Middle frontal gyrus (tissue), 1 donor: ENCODE data around the gene RRP12.
"Not testable (repeated sequence)": the region's sequence is repeated elsewhere in the genome, so short reads cannot be mapped to it uniquely, and the experiment has no call there.

Source experiments
- DNase-seq: peaks from one replicate; pipeline ENCODE4 v3.0.0-alpha.2; 2015; ENCODE audit warnings: low spot score; ENCODE audit errors: extremely low spot score

RRP12 gene, protein sequence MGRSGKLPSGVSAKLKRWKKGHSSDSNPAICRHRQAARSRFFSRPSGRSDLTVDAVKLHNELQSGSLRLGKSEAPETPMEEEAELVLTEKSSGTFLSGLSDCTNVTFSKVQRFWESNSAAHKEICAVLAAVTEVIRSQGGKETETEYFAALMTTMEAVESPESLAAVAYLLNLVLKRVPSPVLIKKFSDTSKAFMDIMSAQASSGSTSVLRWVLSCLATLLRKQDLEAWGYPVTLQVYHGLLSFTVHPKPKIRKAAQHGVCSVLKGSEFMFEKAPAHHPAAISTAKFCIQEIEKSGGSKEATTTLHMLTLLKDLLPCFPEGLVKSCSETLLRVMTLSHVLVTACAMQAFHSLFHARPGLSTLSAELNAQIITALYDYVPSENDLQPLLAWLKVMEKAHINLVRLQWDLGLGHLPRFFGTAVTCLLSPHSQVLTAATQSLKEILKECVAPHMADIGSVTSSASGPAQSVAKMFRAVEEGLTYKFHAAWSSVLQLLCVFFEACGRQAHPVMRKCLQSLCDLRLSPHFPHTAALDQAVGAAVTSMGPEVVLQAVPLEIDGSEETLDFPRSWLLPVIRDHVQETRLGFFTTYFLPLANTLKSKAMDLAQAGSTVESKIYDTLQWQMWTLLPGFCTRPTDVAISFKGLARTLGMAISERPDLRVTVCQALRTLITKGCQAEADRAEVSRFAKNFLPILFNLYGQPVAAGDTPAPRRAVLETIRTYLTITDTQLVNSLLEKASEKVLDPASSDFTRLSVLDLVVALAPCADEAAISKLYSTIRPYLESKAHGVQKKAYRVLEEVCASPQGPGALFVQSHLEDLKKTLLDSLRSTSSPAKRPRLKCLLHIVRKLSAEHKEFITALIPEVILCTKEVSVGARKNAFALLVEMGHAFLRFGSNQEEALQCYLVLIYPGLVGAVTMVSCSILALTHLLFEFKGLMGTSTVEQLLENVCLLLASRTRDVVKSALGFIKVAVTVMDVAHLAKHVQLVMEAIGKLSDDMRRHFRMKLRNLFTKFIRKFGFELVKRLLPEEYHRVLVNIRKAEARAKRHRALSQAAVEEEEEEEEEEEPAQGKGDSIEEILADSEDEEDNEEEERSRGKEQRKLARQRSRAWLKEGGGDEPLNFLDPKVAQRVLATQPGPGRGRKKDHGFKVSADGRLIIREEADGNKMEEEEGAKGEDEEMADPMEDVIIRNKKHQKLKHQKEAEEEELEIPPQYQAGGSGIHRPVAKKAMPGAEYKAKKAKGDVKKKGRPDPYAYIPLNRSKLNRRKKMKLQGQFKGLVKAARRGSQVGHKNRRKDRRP (N-terminal part only)

DNA sequence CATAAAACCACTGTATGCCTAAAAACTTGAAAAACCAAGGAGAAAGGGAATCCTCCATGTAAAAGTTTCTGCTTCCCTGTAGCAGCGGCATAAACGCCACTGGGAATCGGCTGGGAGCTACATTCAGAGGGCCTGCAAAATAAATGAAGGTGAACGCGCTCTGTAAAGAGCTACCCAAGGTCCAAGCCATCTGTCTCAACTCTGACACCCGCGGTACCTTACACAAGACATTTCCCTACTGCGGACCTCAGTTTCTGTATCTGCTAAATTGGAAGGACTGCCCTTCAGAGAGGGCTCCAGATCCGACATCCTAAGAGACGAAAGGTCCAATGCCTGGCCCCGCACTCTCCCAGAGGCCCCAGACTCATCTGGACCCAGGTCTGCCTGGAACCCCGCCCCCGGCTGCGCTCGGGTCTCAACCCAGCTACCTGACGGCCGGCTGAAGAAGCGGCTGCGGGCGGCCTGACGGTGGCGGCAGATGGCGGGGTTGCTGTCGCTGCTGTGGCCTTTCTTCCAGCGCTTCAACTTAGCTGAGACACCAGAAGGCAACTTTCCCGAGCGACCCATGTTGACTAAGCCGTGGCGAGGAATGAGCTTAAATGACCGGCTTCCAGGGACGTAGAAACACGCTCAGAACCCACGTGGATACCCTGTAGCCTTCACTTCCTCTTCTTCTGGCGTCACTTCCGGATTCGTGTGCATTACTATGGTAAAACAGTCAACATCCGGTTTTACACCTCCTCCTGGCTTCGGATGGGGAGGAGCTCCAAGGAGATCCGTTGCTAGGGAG, at the start of gene RRP12:
RRP12 (minus strand) TSS at position 676 of the 790 bp plus-strand sequence; CDS start at position 567, 109 bp downstream.
- peak; percentile 96 for DNase-seq

- no peak for DNase-seq
Observed at GRCh38 chr10:97450828-97451227, 49.7 kb upstream of the RRP12 start.

- DNase-seq = peak; percentile 97
Observed at GRCh38 chr10:97445722-97446639, 44.8 kb upstream of the RRP12 start, which contains the start of the genes EXOSC1 and ZDHHC16. EXOSC1 (minus strand) TSS chr10:97446006; CDS start chr10:97445985, 21 bp downstream. ZDHHC16 (plus strand) TSS chr10:97446175; CDS start chr10:97451676, 5,501 bp downstream.

DNA sequence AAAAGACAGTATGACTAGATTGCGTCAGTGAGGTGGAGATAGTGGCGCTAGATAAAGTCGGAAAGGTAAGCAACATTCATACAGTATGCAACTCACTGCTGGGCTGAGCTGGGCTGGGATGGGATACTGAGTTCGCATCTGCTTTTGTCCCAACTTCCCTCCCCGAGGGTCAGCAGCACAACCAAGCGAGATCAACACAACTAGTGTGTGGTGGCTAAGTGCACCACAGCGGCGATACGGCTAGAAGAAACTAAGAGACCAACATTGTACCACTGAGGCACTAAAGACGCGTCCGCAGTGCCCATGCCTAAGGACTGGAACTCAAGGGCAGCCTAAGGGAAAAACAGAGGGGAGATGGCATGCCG, 44.2 kb upstream of the RRP12 start:
- DNase-seq = no peak

GRCh38 chr10:97444212-97444611, 43.1 kb upstream of the RRP12 start:
- DNase-seq = no peak

- no peak for DNase-seq
Observed at GRCh38 chr10:97442277-97442676, 41.1 kb upstream of the RRP12 start.

DNA sequence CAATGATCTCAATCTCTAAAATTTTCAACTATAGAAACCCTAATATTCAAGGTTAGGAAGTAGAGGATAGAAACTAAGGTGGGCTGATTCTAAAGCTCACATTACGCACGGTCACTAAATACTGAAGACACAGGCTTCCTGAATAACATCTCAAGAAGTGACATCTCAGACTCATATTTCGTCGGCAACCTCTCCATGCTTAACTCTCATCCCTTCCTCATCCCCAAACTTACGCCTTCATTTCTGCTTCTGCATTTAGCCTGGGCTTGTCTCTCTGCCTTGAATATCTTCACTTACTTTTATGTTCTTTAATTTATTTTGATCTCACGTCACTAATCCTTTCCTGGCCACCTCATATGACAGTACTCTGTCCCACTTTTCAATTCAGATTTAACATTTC, 34.1 kb upstream of the RRP12 start:
- no peak for DNase-seq

DNA sequence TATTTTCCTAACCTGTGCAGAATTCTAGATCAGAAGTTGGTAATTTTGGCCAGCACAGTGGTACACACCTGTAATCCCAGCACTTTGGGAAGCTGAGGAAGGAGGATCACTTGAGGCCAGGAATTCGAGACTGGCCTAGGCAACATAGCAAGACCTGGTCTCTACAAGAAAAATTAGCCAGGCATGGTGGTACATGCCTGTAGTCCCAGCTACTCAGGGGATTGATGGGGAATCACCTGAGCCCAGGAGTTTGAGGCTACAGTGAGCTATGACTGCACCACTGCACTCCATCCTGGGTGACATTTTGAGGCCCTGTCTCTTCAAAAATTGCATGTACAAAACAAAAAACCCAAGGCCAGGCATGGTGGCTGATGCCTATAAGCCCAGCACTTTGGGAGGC, 33.4 kb upstream of the RRP12 start:
- DNase-seq = no peak

DNA sequence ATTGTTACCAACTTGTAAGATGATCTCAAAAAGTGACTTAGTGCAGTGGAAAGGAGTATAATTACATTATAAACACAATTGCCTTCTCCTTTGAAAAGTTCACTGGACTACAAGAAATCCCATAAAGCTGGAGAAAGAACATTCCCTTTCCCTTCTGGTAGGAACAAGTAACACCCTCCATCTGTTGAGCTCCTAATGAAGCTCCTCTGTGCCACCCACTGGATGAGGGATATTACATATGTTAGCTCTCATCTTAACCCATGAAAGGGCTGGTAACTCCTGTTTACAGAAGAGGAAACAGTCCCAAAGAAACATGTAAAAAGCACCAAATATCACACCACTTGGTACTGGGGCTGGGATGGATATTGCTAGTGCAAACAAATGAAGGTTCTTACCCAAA, 32.9 kb upstream of the RRP12 start:
- DNase-seq = no peak

- DNase-seq = no peak
Observed at GRCh38 chr10:97428572-97428981, 27.4 kb upstream of the RRP12 start.

DNA sequence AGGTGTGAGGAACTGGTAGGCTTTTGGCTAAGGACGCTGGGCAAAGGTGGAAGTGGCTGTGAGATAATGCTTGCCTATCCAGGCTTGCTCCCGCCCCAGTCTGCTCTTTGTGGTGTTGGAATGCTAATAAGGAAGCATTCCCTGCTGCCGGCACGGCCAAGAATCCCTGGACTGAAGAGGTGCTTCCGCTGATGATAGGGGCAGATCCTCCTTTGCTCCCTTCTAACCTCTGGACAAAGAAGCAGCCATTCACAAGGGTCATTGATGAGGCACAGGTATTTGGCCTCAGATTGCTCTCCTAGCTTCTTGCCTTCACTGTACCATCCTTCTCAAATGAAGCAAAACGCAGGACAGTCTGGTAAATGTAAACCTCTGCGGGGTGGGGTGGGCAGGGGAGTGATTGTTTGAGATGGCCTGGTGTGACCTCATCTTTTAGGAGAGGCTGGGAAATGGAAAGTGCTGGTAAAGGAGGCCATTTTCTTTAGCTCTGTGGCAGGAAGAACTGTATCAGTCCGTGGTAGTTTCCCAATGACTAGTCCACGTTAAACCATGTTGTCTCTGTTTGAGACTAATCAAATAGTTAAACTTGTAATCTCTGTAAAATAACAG, 26.5 kb upstream of the RRP12 start:
- DNase-seq = no peak

DNA sequence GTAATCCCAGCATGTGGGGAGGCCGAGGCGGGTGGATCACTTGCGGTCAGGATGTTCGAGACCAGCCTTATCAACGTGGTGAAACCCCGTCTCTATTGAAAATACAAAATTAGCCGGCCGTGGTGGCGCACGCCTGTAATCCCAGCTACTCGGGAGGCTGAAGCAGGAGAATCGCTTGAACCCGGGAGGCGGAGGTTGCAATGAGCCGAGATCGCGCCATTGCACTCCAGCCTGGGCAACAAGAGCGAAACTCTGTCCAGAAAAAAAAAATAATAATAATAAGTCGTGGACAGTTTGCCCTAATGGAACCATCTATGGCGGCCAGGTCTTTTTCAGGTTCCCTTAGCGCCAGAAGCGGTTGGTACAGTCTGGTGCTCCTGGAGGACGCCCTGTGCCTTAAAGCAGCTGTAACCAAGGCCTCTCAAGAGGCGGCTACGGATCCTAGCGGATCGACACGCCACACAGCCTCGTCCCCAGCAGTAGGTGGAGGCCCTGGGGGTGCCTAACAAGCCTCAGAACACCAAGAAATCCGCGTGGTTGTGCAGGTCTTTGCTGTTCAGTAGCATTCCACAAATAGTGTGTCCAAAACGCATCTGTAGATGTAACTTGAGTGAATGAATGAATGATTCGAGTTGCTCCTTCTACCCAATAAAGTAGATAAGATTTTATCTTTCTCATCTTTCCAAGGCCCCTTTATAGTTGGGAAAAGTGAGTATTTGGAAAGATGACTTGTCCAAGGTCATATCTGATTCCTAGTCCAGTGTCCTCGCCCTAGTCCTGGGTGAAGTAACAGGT, 25.8 kb upstream of the RRP12 start:
- DNase-seq = no peak

GRCh38 chr10:97425964-97426775, 25.0 kb upstream of the RRP12 start, which contains the start of gene PGAM1:
PGAM1 (plus strand) TSS chr10:97426191; CDS start chr10:97426308, 117 bp downstream.
- DNase-seq = peak; percentile 93

- not testable (repeated sequence) for DNase-seq
Observed at GRCh38 chr10:97423757-97424098, 22.6 kb upstream of the RRP12 start.

- DNase-seq = no peak
Observed at GRCh38 chr10:97416565-97416964, 15.4 kb upstream of the RRP12 start.

GRCh38 chr10:97412891-97413304, 11.8 kb upstream of the RRP12 start:
- DNase-seq = no peak

GRCh38 chr10:97411406-97411805, 10.3 kb upstream of the RRP12 start:
- DNase-seq = no peak
